ENCODE measurements around the gene GAGE10.

GRCh38 chrX:49264460-49264859, 39.0 kb upstream of the GAGE10 start, which contains the start of gene FOXP3:
- TF ChIP-seq CTCF (conservative IDR thresholded peaks at IDR 0.05) (no peak), ZFX (IDR thresholded peaks at IDR 0.05) (no peak)

Measured in C4-2B (cell line).